LHCN-M2 (cell line): ENCODE measurements around the gene DRGX. TPM values are rescaled to one million over a fixed set of nuclear protein-coding genes. Genes with fewer than 3 reads are reported as not detected.

Experiments
- DNase-seq: peaks from one replicate; pipeline ENCODE4 v3.0.0-alpha.2; 2012; ENCODE audit warnings: low read depth
- total RNA-seq: library from RNA; depleted of rRNA; stranded (reverse); fragments of >200 nt; gene quantifications from 2 replicates; pipeline ENCODE4 v1.2.3, GENCODE V29; 2014

Gene DRGX
- total RNA-seq, 1 experiment from 2014 or later: not detected

GRCh38 chr10:49383853-49384252 lies 12.0 kb downstream of the DRGX start:
- no peak for DNase-seq

DNA sequence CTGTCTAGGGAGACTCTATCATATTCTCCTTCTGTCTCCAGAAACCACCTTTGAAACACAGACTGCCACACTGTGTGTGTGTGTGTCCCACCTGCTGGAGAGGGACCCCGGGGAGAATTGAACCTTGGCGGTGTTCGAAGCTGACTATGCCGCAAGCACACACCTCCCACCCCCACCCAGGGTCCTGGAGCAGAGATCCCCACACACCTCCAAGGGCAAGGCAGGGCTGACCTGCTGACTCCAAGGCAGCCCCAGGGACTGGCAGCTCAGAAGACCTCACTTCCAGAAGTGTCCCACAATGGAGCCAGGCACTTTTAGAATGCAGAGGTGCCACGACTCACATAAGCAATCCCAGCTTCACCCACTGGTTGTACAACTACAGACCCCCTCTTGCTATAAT lies 13.1 kb downstream of the DRGX start:
- no peak for DNase-seq

DNA sequence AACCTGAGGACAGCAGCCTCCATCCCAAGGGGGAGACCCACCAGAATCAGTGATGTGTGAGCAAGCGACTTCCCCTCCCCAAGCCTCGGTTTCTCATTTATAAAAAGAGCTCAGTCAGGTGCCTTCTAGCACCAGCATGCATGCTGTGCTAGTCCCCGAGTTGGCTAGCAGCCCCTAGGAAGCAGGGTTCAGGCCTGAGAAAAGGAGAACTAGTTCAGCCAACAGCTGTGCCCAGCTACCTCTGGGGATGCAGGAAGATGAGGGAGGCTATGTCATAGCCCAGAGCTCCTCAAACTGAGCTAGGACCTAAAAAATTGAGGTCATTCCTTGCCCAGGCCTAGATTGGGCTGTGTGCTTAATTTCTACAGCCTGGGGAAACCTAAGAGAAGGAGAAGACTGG lies 13.7 kb downstream of the DRGX start:
- DNase-seq: no peak

GRCh38 chr10:49381111-49381900 lies 14.6 kb downstream of the DRGX start:
- no peak for DNase-seq

DNA sequence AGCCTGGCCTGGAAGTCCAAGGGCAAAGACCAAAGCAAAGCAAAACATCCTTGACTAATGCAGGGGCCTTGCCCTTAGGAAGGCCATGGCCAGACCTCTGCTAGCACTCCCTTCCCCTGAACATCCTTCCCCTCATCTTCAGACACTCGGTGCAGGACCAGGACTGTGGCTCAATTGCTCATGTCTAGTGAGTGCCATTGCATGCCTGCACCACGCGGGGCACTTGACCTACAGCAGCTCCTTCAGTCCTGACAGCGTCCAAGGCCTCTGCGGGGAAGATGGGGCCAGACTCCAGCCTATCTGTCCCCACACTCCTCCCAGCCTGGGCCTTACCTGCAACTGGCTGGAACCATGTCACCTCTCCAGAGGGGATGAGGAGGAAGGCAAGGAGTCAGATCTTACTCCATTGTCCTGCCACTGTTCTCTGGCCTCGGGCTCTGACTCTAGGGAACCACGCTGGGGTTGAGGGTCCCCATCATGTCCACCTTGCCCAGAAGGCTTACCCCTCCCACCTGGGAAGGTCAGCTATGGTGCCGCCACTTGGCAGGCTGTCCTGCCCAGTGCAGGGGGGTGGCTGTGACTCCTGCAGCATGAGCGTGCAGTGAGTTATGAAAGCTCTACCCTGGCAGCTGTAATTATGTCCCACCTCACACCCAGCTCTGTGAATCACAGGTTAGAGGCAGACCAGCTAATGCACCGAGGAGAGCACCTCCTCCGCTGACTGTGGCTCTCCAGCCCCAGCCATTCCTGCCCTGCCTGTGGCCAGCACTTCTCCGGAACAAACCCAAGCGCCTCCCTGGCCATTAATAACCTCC lies 16.1 kb downstream of the DRGX start:
- no peak for DNase-seq

GRCh38 chr10:49377256-49377655 lies 18.6 kb downstream of the DRGX start:
- no peak for DNase-seq

GRCh38 chr10:49375611-49376010 lies 20.3 kb downstream of the DRGX start:
- no peak for DNase-seq

DNA sequence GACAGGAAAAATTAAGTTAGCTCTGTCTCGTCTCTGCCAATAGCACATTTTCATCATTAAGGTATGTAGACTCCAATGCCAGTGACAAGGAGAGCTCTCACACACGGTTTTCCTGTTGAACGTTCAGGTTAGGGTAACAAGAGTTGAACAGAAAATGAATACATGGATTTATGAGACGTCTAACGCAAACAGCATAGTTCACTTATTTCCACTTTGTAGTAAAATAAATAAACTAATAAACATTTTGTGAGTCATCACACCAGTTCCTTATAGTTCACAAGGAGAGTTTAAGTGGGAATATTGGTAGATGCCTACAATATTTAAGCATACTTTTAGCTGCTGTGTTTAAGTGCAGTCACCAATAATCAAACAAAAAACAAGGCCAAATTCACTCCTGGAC lies 21.1 kb downstream of the DRGX start:
- no peak for DNase-seq

GRCh38 chr10:49373361-49373760 lies 22.5 kb downstream of the DRGX start:
- DNase-seq: no peak

DNA sequence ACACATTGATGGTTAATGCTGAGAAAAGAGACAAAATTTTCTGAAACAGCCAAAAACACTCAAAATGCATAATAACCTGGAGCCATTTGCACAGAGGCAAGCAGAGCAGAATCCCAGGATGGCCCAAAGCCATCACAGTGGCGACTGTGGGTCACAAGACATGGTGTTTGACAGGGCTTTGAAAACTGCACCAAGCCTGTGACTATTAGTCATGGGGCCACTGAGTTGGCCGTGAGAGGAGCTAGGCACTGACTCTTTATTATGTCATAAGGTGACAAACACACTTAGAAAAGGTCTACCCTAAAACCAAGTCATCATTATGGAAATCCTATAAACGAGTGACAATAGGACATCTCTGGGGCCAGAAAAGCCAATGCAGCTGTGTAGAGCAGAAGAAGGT lies 23.9 kb downstream of the DRGX start:
- no peak for DNase-seq

GRCh38 chr10:49370326-49371100 lies 25.4 kb downstream of the DRGX start:
- no peak for DNase-seq

DNA sequence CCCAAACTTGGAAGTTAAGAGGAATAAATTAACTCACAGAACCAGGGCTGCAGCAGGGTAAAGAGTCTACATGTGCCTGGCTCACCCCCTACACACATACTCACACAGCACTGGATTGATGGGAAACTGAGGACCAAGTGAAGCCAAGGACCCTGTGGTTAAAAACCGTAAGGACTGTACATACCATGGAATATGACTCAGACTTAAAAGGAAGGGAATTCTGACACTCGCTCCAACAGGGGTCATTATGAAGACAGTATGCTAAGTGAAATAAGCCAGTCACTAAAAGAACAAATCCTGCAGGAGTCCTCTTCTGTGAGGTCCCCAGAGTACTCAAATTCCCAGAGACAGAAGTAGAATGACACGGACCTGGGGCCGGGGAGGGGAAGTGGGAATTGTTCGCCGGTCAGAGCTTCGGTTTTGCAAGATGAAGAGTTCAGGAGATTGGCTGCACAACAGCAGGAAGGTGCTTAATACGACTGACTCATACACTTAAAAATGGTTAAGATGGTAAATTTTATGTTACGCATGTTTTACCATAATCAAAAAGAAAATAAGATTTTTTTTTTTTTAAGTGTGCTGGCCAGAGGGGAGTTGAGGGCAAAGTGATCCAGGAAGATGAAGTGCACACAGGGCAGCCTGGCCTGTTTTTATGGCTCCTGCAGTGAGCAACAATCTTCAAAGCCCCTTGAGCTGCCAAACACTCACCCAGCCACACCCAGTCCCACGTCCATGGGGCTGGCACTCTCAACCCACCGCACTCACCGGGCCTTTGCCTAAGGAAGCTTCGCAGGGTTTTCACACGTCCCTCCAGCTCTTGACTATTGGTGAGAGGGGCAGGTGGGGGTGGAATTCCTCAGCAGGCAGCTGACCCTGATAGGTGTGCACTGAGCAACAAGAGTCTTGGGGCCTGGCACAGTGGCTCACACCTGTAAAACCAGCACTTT lies 26.4 kb downstream of the DRGX start:
- no peak for DNase-seq

- no peak for DNase-seq
Measured at GRCh38 chr10:49368256-49368655, 27.6 kb downstream of the DRGX start.

DNA sequence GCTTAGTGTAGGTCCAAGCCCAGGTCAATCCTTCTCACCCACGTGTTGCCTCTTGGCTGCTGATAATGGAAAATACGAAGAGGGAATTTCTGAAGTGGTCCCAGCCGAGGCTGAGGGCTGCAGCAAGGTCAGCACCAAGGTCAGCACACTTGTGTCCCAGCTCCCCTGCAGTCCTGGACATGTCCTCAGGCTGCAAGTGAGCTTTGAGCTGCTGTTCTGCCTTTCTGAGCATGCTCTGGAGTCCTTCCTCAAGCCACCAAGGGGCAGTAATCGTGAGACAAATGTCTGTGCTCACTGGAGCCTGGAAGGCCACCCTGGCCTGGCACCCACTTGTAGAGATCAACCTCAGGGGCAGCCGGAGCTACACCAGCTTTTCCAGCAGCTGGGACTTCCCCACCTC lies 28.3 kb downstream of the DRGX start:
- no peak for DNase-seq

- no peak for DNase-seq
Measured at GRCh38 chr10:49366460-49366859, 29.4 kb downstream of the DRGX start.

- no peak for DNase-seq
Measured at GRCh38 chr10:49365675-49366415, 30.0 kb downstream of the DRGX start.

GRCh38 chr10:49365275-49365674 lies 30.6 kb downstream of the DRGX start:
- DNase-seq: no peak

DNA sequence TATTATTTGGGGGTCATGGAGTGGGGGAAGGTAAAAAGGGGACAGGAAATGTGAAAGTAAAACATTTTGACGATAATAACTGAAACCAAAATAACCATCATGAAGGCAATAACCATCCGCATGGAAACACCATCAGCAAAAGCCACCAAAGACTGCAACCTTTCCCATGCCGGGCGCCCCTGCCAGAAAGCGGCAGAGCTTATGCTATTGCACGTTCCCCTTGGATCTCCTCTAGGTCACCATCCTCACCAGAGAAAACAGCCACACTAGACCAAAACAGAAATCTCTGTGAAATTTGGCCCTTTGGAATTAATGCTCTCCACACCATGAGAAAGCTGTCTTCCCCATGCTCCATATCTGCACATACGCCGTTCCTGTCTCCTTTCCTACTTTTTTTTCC lies 31.1 kb downstream of the DRGX start:
- no peak for DNase-seq

- no peak for DNase-seq
Measured at GRCh38 chr10:49364051-49364450, 31.8 kb downstream of the DRGX start.

GRCh38 chr10:49363309-49364031 lies 32.4 kb downstream of the DRGX start:
- no peak for DNase-seq
